ENCODE data around the gene U2AF1L4. TPM values are rescaled to one million over a fixed set of nuclear protein-coding genes. Genes with fewer than 3 reads are reported as not detected.

U2AF1L4 gene
- total RNA-seq, 1 donor: 12.1 TPM

Other genes starting within 250 kb of the U2AF1L4 start
- gene DMKN, start 231.8 kb downstream of the U2AF1L4 start, total RNA-seq: 1.6 TPM
- gene SBSN, start 217.1 kb downstream of the U2AF1L4 start, total RNA-seq: not detected
- gene GAPDHS, start 212.0 kb downstream of the U2AF1L4 start, total RNA-seq: not detected
- 71.9 TPM for gene TMEM147, start 199.8 kb downstream of the U2AF1L4 start, total RNA-seq
- gene ATP4A, start 181.8 kb downstream of the U2AF1L4 start, total RNA-seq: not detected
- gene PMIS2, start 159.2 kb downstream of the U2AF1L4 start, total RNA-seq: not detected
- 23.4 TPM for gene HAUS5, start 132.7 kb downstream of the U2AF1L4 start, total RNA-seq
- gene RBM42, start 116.4 kb downstream of the U2AF1L4 start, total RNA-seq: 47.7 TPM
- gene ETV2, start 103.7 kb downstream of the U2AF1L4 start, total RNA-seq: 1.1 TPM
- gene COX6B1, start 97.1 kb downstream of the U2AF1L4 start, total RNA-seq: 399 TPM
- gene UPK1A, start 78.9 kb downstream of the U2AF1L4 start, total RNA-seq: not detected
- gene ZBTB32, start 40.9 kb downstream of the U2AF1L4 start, total RNA-seq: under 0.01 TPM
- 28.8 TPM for gene KMT2B, start 27.4 kb downstream of the U2AF1L4 start, total RNA-seq
- 18.9 TPM for gene IGFLR1, start 3.0 kb downstream of the U2AF1L4 start, total RNA-seq
- 14.3 TPM for gene PSENEN, start 233 bp upstream of the U2AF1L4 start, total RNA-seq
- gene LIN37, start 3.2 kb upstream of the U2AF1L4 start, total RNA-seq: 11.6 TPM
- 0.27 TPM for gene HSPB6, start 11.6 kb upstream of the U2AF1L4 start, total RNA-seq
- gene PROSER3, start 12.8 kb upstream of the U2AF1L4 start, total RNA-seq: 13.5 TPM
- 37.2 TPM for gene ARHGAP33, start 30.1 kb upstream of the U2AF1L4 start, total RNA-seq
- gene PRODH2, start 67.4 kb upstream of the U2AF1L4 start, total RNA-seq: not detected
- not detected for gene NPHS1, start 107.1 kb upstream of the U2AF1L4 start, total RNA-seq
- not detected for gene KIRREL2, start 111.5 kb upstream of the U2AF1L4 start, total RNA-seq
- gene APLP1, start 123.2 kb upstream of the U2AF1L4 start, total RNA-seq: not detected
- gene NFKBID, start 155.1 kb upstream of the U2AF1L4 start, total RNA-seq: 50.1 TPM
- 63.3 TPM for gene HCST, start 157.1 kb upstream of the U2AF1L4 start, total RNA-seq
- gene TYROBP, start 162.9 kb upstream of the U2AF1L4 start, total RNA-seq: 25.0 TPM
- 2.4 TPM for gene LRFN3, start 191.0 kb upstream of the U2AF1L4 start, total RNA-seq
- 34.7 TPM for gene SDHAF1, start 249.8 kb upstream of the U2AF1L4 start, total RNA-seq

All from hematopoietic multipotent progenitor cell (in vitro differentiated cells).